ENCODE measurements around the gene TNIP1. TPM values are rescaled to one million over a fixed set of nuclear protein-coding genes. Genes with fewer than 3 reads are reported as not detected.

The TNIP1 gene
- total RNA-seq, 1 donor from 2014 or later, result 120 TPM

DNA sequence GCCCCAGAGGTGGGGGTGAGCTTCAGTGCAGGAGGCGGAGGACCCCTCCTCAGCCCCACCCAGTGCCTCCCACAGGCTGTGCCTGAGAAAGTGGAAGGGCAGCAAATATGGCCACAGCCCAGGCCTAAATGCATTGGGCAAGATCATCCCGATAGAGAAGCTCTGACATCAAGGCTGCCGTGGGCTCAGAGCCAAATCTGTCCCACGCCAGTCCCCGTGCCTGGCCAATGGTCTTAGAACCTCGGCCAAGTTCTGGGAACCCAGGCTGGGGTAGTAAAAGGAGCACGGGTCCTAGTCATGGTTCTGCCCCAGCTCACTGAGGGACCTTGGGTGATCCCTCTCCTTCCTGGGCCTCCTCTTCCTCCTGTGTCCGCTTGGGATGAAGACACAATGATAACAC is 27.7 kb upstream of the TNIP1 start:
- no peak for ATAC-seq
- peak overlapping the region; percentile 32 for H3K27ac ChIP-seq

DNA sequence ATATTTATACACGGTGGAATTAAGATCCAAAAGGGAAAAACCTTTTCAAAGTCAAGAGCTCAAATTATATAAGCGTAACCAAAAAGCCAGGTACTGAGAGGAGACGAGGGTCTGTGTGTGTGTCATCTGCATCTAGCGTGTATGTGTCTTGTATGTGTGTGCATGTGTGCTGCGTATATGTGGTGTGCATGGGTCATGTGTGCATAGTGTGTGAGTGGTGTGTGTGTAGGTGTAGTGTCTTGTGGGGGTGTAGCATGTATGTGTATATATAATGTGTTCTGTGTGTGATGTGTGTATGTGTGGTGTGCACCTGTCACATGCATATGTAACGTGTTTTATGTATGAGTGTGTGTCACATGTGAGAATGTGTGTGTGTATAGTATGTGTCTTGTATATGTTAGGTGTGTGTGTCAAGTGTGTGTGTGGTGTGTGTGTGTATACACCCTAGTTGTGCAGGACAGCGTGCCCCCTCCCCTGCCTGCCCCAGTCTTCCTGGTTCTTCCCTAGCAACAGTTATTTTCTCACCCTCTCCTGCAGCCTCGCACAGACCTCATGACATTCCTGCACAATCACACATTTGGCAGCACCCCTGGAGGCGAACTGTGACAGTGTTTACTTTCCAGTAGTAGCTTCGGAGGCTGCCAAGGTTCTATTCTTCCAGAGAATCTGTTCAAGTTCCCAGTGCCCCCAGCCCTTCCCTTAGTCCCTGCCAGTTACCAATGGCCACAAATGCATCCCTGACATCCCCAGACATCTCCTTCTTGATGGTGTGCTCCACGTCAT is 27.1 kb upstream of the TNIP1 start:
- intact Hi-C loops (cut with DNase I), result no loop called here
- H3K4me3 ChIP-seq, result no peak overlapping the region
- H3K9me3 ChIP-seq, result no peaks in the 10 kb centered on the region
- peak overlapping the region; percentile 32 for H3K27ac ChIP-seq
- H3K36me3 ChIP-seq, result peaks cover 76% of the 10 kb centered on the region
- TF ChIP-seq, protein P1, sequence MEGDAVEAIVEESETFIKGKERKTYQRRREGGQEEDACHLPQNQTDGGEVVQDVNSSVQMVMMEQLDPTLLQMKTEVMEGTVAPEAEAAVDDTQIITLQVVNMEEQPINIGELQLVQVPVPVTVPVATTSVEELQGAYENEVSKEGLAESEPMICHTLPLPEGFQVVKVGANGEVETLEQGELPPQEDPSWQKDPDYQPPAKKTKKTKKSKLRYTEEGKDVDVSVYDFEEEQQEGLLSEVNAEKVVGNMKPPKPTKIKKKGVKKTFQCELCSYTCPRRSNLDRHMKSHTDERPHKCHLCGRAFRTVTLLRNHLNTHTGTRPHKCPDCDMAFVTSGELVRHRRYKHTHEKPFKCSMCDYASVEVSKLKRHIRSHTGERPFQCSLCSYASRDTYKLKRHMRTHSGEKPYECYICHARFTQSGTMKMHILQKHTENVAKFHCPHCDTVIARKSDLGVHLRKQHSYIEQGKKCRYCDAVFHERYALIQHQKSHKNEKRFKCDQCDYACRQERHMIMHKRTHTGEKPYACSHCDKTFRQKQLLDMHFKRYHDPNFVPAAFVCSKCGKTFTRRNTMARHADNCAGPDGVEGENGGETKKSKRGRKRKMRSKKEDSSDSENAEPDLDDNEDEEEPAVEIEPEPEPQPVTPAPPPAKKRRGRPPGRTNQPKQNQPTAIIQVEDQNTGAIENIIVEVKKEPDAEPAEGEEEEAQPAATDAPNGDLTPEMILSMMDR (IDR thresholded peaks at IDR 0.05), result no peak
- ATAC-seq (peak; percentile 76), DNase-seq (no peak)
- H3K4me1 ChIP-seq, result peaks cover 9% of the 10 kb centered on the region
- H3K27me3 ChIP-seq, result no peaks in the 10 kb centered on the region

More for the DNA sequence above, 27.7 kb upstream of the TNIP1 start:
- no peaks in the 10 kb centered on the region for H3K9me3 ChIP-seq
- TF ChIP-seq, protein P1 (IDR thresholded peaks at IDR 0.05), result no peak
- H3K4me3 ChIP-seq, result no peak overlapping the region
- intact Hi-C loops (cut with DNase I), result no loop called here
- no peak for DNase-seq
- H3K4me1 ChIP-seq, result peaks cover 9% of the 10 kb centered on the region
- H3K27me3 ChIP-seq, result no peaks in the 10 kb centered on the region
- H3K36me3 ChIP-seq, result peaks cover 75% of the 10 kb centered on the region

DNA sequence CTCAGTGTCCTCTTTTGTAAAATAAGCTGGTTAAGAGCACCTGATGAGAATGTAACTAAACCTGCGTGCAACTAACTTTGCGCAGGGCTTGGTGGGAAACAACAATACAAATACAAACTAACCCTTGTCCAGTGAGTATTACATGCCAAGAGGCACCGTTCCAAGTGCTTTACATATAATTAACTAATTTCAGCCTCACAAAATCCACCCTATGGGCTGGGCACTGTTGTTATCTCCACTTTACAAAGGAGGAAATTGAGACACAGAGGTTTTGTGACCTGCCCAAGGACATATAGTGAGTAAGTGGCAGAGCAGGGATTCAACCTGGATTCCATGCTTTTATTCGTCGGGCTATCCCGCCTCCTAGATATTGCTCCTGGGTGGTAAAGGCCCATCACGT is 26.2 kb upstream of the TNIP1 start:
- TF ChIP-seq, protein P1 (IDR thresholded peaks at IDR 0.05), result no peak
- H3K36me3 ChIP-seq, result peaks cover 78% of the 10 kb centered on the region
- DNase-seq (no peak), ATAC-seq (no peak)
- no peaks in the 10 kb centered on the region for H3K9me3 ChIP-seq
- no peak overlapping the region for H3K27ac ChIP-seq
- intact Hi-C loops (cut with DNase I), result no loop called here
- no peak overlapping the region for H3K4me3 ChIP-seq
- H3K27me3 ChIP-seq, result no peaks in the 10 kb centered on the region
- H3K4me1 ChIP-seq, result peaks cover 13% of the 10 kb centered on the region

DNA sequence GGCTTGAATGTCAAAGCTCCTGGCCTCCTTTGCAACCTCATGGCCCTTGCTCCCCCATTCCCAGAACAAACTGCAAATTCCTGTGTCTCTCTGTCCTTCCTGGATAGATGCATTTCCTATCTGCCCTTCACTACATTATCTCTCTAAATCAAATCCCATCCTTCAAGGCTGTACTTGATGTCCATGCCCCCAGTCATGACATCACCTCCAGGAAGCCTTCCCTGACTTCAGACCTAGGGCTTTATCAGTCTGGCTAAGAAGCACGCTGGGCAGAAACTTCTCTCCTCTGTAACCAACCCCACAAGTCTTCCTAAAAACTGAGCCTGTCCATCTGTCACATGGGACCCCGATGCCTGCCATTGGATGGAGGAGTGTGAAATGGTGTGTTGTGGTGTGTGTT is 25.7 kb upstream of the TNIP1 start:
- no peak overlapping the region for H3K4me3 ChIP-seq
- H3K9me3 ChIP-seq, result no peaks in the 10 kb centered on the region
- TF ChIP-seq, protein P1 (IDR thresholded peaks at IDR 0.05), result no peak
- ATAC-seq, result no peak
- intact Hi-C loops (cut with DNase I), result no loop called here
- DNase-seq, result no peak
- H3K36me3 ChIP-seq, result peaks cover 80% of the 10 kb centered on the region
- no peaks in the 10 kb centered on the region for H3K27me3 ChIP-seq
- peak overlapping the region; percentile 14 for H3K27ac ChIP-seq
- peaks cover 19% of the 10 kb centered on the region for H3K4me1 ChIP-seq

DNA sequence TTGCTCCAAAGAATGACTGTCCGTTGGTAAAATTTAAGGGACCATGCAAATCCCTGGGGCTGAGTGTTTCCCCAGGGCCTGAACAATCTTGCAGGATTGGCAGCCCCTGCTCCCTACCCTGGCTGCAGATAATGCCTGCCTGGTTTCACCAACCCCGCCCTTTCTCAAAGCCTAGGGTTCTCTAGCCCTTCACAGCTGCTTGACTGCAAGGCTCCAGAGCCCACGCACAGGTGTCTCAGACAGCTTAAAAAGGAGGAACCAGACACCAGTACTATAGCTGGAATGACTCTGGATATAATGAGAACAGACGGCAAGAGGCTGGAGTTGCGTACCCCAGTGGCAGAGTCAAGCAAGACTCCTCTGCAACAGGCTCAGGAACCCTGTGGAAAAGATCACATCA is 25.2 kb upstream of the TNIP1 start:
- no peak overlapping the region for H3K4me3 ChIP-seq
- peaks cover 22% of the 10 kb centered on the region for H3K4me1 ChIP-seq
- H3K27me3 ChIP-seq, result no peaks in the 10 kb centered on the region
- ATAC-seq (no peak), DNase-seq (no peak)
- H3K9me3 ChIP-seq, result no peaks in the 10 kb centered on the region
- intact Hi-C loops (cut with DNase I), result no loop called here
- peak overlapping the region; percentile 14 for H3K27ac ChIP-seq
- TF ChIP-seq, protein P1 (IDR thresholded peaks at IDR 0.05), result no peak
- peaks cover 80% of the 10 kb centered on the region for H3K36me3 ChIP-seq

Measured in upper lobe of right lung (tissue), 1 donor.